ENCODE data around the gene SELENOV. TPM values are rescaled to one million over a fixed set of nuclear protein-coding genes. Genes with fewer than 3 reads are reported as not detected.
A peak's percentile ranks its signal among the peaks of the same experiment; 100 is the strongest.

The SELENOV gene
- total and polyA plus RNA-seq, 2 experiments from 2014 or later: 1.3 to 4.3 TPM

DNA sequence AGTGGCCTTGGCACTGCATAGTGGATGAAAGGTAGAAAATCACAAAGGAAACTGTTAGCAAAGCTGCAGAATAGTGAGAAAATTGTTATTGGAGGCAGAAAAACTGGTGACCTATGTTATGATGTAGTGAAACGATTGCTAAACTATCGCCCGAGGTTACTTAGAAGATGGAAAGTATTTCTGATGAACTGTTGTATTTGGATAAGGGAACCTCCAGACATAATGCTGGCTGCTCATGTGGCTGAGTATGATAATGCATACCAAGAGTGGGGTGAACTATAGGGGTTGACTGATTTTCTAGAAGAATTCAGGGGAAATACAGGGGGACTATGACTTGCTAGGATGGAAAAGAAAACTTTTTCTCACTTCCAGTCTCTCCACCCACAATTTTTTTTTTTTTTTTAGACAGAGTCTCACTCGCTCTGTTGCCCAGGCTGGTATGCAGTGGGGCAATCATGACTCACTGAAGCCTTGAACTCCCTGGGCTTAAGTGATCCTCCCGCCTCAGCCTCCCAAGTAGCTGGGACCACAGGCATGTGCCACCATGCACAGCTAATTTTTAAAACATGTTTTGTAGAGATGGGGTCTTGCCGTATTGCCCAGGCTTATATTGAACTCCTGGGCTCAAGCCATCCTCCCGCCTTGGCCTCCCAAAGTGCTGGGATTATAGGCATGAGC, 29.4 kb downstream of the SELENOV start:
- no peak overlapping the region for H3K4me3 ChIP-seq
- H3K4me1 ChIP-seq (ENCODE audit: low read depth): no peaks in the 10 kb centered on the region
- TF ChIP-seq CTCF (IDR thresholded peaks at IDR 0.05; ENCODE audit: low read depth, low read length): no peak
- DNase-seq (ENCODE audit: low read depth in 1 of 2, low spot score in 1 of 2): peak in 1 of 2 donors; percentile 41
- no peak overlapping the region for H3K27ac ChIP-seq
- H3K36me3 ChIP-seq: no peaks in the 10 kb centered on the region
- no peaks in the 10 kb centered on the region for H3K9me3 ChIP-seq (ENCODE audit: low read depth)
- H3K27me3 ChIP-seq: no peaks in the 10 kb centered on the region

DNA sequence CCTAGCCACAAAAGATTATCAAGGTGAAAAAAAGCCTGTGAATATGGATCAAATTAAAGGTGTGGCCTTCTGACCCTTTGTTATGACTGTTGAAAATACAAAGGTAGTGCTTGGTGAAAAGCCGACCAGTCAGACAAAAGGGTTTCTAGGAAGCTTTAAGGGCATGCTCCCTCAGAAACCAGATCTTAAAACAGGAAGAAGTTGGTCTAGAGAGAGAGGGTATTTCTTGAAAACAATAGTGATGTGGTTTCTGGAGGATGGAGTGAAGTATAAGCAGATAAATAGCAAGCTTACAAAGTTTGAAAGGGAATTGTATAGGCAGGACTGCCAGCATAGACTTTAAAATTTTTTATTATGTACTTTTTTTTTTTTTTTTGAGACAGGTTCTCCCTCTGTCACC, 30.0 kb downstream of the SELENOV start:
- no peaks in the 10 kb centered on the region for H3K4me1 ChIP-seq (ENCODE audit: low read depth)
- TF ChIP-seq CTCF (IDR thresholded peaks at IDR 0.05; ENCODE audit: low read depth, low read length): no peak
- DNase-seq (ENCODE audit: low read depth in 1 of 2, low spot score in 1 of 2): no peak
- no peak overlapping the region for H3K27ac ChIP-seq
- no peaks in the 10 kb centered on the region for H3K27me3 ChIP-seq
- H3K9me3 ChIP-seq (ENCODE audit: low read depth): no peaks in the 10 kb centered on the region
- H3K4me3 ChIP-seq: no peak overlapping the region
- H3K36me3 ChIP-seq: no peaks in the 10 kb centered on the region

DNA sequence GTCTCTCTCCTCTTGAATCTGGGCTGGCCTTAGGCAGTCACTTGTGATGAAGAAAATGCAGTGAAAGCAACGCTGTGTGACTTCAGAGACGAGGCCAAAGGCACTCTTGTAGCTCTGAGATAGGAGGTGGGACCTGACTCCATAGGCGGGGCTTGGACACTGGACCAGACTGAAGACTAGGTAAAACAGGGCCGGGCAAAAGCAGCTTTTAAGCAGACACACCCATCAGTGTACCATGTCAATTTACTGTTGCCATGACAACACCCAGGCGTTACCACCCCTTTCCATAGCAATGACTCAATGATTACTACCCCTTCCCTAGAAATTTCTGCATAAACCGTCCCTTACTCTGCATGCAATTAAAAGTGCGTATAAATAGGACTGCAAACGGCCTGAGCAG, 31.7 kb downstream of the SELENOV start:
- no peak for DNase-seq (ENCODE audit: low read depth in 1 of 2, low spot score in 1 of 2)
- no peaks in the 10 kb centered on the region for H3K36me3 ChIP-seq
- H3K27me3 ChIP-seq: no peaks in the 10 kb centered on the region
- H3K27ac ChIP-seq: no peak overlapping the region
- H3K4me3 ChIP-seq: no peak overlapping the region
- no peaks in the 10 kb centered on the region for H3K4me1 ChIP-seq (ENCODE audit: low read depth)
- TF ChIP-seq CTCF (IDR thresholded peaks at IDR 0.05; ENCODE audit: low read depth, low read length): no peak
- H3K9me3 ChIP-seq (ENCODE audit: low read depth): no peaks in the 10 kb centered on the region

GRCh38 chr19:39550197-39550596, 35.3 kb downstream of the SELENOV start:
- Histone ChIP-seq H3K4me1 (ENCODE audit: low read depth) (no peaks in the 10 kb centered on the region), H3K9me3 (ENCODE audit: low read depth) (no peaks in the 10 kb centered on the region), H3K27ac (no peak overlapping the region), H3K4me3 (no peak overlapping the region), H3K27me3 (no peaks in the 10 kb centered on the region), H3K36me3 (no peaks in the 10 kb centered on the region)
- no peak for TF ChIP-seq CTCF (IDR thresholded peaks at IDR 0.05; ENCODE audit: low read depth, low read length)
- DNase-seq (ENCODE audit: low read depth in 1 of 2, low spot score in 1 of 2): no peak

- H3K36me3 ChIP-seq: no peaks in the 10 kb centered on the region
- TF ChIP-seq CTCF (IDR thresholded peaks at IDR 0.05; ENCODE audit: low read depth, low read length): no peak
- no peak for DNase-seq (ENCODE audit: low read depth in 1 of 2, low spot score in 1 of 2)
- H3K27ac ChIP-seq: no peak overlapping the region
- H3K9me3 ChIP-seq (ENCODE audit: low read depth): no peaks in the 10 kb centered on the region
- H3K4me3 ChIP-seq: no peak overlapping the region
- peaks cover 4% of the 10 kb centered on the region for H3K4me1 ChIP-seq (ENCODE audit: low read depth)
- no peaks in the 10 kb centered on the region for H3K27me3 ChIP-seq
These were observed 38.2 kb downstream of the SELENOV start for GRCh38 chr19:39553082-39553652.
